Vagina (tissue), 2 donors: ENCODE results near the gene ZYG11B.

Source experiments
- POLR2AphosphoS5 ChIP-seq, 2 donors: sonication (generic); formaldehyde crosslinking; IDR thresholded peaks; one replicate each; pipeline ENCODE4 v1.9.0; 2017; ENCODE audit warnings: antibody characterized with exemption in 2 of 2, mild to moderate bottlenecking in 2 of 2, low read depth in 1 of 2; ENCODE audit not compliant: insufficient read depth in 1 of 2
- TF ChIP-seq, protein P1 (sequence below), 3 experiments: fragments of 450-650 bp in 2 of 3; fragments of 200-600 bp in 1 of 3; sonication (generic) in 1 of 3; IDR thresholded peaks; one replicate each; pipeline ENCODE4 v1.5.1; 2017 to 2019; ENCODE audit warnings: antibody characterized with exemption in 3 of 3, mild to moderate bottlenecking in 2 of 3, moderate library complexity in 2 of 3

DNA sequence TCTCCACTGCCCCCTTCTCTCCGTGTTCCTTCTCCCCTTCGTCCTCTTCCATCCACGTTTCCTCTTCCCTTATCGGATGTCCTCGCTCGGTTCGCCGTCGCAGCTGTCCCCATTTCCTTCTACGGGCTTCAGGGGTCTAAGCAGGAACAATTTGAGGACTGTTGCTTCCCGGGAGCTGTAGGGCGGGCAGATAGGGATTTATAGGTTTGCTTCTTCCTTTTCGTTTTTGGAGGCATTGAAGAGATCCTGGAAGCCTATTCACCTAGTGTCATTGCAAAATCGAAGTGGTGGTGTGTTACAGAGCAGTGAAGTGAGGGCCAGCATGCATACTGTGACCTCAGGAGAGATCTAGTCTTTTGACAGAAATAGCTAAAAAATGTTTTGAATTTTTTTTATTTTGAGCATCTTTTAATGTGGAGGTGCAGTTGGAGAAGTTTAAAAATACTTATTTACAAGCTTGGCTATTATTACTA lies 897 bp downstream of the ZYG11B start:
- TF ChIP-seq POLR2AphosphoS5 (IDR thresholded peaks at IDR 0.05; ENCODE audit: insufficient read depth in 1 of 2, low read depth in 1 of 2) = no peak
- TF ChIP-seq, protein P1, sequence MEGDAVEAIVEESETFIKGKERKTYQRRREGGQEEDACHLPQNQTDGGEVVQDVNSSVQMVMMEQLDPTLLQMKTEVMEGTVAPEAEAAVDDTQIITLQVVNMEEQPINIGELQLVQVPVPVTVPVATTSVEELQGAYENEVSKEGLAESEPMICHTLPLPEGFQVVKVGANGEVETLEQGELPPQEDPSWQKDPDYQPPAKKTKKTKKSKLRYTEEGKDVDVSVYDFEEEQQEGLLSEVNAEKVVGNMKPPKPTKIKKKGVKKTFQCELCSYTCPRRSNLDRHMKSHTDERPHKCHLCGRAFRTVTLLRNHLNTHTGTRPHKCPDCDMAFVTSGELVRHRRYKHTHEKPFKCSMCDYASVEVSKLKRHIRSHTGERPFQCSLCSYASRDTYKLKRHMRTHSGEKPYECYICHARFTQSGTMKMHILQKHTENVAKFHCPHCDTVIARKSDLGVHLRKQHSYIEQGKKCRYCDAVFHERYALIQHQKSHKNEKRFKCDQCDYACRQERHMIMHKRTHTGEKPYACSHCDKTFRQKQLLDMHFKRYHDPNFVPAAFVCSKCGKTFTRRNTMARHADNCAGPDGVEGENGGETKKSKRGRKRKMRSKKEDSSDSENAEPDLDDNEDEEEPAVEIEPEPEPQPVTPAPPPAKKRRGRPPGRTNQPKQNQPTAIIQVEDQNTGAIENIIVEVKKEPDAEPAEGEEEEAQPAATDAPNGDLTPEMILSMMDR (IDR thresholded peaks at IDR 0.05) = no peak
